HuH-7 (cell line): ENCODE measurements around the gene ZIM2.
"Not testable (repeated sequence)": the region's sequence is repeated elsewhere in the genome, so short reads cannot be mapped to it uniquely, and the experiment has no call there.

Experiments
- DNase-seq: peaks from one replicate; pipeline ENCODE4 v3.0.0; 2011; ENCODE audit warnings: low spot score

The ZIM2 gene

GRCh38 chr19:56840451-56841192 lies at the start of gene ZIM2, which contains the start of gene PEG3:
Gene ZIM2 (minus strand): TSS chr19:56840726. CDS start chr19:56824277, 16,449 bp downstream.
Gene PEG3 (minus strand): TSS chr19:56840726. CDS start chr19:56824655, 16,071 bp downstream.
- DNase-seq: no peak

DNA sequence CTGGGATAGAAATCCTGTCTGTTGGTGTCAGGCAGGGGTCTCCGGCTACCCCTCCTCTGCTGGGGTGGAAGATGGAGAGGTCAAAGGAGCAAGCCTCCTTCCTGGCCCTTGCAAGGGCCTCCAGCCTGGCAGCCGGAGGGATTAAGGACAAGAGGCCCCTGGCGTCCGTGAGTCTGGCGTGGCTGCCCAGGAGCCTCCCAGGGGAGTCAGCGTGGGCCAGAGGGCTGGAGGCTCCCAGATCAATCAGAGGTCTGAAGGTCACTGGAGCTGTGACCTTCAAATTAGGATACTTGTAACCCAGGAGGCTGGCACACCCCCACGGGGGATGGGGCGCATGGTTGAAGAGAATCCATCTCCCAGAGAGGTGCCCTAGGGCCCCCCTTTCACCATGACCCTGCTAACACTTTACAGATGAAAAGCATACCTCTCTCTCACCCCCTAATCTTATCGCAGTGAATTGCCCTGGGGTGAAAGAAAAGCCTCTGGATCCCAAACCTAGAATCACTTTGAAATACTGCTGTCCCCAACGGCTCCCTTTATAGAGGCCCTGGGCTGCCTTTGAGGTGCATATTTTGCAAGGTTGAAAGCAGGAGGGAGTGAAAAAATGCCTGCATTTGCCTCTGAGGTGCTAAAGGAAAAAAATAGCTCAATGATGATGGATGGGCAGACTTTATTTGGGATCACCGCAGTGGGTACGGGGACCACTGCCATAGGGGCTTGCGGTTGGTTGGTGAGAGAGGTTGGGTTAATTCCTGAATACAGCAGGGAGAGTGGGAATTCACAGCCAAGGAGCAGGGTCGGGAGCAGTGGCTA lies 44.9 kb upstream of the ZIM2 start:
- no peak for DNase-seq

DNA sequence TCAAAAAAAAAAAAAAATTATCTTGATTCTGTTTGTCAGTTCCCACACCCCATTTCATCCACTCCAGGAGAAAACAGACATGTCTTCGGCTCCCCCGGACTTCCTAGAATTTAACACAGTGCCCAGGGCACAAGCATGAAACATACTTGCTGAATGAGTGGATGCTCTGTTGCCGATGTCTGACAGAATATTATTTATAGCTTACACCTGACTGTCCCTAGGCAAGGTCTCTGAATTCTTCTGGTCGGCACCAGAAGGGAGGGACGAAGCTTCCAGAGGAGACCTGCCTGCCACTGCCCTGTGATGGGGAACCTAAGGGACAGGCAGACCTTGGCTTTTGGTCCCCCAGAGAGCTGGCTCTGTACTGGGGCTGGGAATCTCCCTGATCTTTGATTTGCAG lies 43.9 kb upstream of the ZIM2 start:
- no peak for DNase-seq

GRCh38 chr19:56880592-56881190 lies 40.2 kb upstream of the ZIM2 start:
- DNase-seq: no peak

DNA sequence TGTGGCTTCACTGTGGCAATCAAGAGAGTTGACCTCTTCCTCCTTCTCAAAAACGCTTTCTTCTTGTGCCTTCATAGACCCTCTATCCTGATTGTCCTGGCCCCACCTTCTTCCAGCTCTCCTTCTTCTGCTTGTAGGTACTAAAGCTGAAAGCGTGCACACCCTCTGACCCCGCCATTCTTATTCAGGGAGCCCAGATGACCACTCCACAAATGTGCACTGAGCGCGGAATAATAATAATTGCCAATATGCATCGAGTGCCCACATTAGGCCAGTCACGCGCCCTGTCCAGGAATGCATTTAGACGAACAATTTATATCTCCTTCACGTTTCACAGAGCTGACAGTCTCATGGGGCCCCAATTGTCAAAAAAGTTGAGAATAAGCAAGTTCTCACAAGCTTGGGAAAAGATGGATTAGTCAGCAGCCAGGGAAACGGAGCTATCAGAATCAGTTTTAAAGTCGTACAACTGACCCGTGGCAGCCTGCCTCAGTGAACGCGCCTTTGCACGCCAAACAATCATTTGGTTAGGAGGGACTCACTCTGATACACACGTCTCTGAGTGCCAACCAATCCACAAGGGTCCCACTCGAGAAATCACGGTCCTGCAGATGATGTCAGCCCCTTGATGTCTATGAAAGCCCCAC lies 36.7 kb upstream of the ZIM2 start:
- DNase-seq: no peak

DNA sequence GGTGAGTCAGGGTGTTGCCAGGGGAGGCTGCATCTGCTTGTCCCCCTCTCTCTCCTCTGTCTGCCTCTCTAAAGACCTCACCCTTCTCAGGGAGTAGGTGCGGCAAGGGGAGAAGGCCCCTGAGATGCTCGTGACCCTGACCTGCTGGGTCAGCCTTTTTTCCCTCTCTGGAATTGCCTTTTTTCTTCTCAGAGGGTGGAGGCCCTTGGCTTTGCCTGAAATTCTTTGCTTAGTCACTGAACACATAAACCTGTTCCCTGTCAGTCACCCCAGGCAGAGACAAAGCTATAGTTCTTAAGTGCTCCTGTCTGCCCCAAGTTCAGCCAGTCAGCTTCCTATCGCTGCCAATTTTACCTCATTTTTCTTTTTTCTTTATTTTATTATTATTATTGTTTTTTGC lies 35.2 kb upstream of the ZIM2 start:
- DNase-seq: no peak

DNA sequence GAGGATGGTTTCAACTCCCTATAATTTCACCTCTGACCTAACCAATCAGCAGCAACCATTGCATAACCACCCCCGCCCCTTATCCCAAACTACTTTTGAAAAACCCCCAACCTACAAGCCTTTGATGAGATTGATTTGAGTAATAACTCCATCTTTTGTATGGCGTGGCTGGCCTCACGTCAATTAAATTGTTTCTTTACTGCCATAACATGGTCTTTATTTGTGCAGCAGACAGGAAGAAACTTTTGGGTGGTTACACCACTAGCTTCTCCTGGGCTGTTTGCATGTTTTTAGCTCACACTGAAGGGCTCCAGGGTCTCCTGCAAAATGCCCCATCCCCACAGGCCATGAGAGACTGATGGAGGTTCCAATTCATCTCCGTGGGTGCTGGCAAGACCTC lies 34.0 kb upstream of the ZIM2 start:
- DNase-seq: no peak

GRCh38 chr19:56873493-56873892 lies 33.0 kb upstream of the ZIM2 start:
- no peak for DNase-seq

DNA sequence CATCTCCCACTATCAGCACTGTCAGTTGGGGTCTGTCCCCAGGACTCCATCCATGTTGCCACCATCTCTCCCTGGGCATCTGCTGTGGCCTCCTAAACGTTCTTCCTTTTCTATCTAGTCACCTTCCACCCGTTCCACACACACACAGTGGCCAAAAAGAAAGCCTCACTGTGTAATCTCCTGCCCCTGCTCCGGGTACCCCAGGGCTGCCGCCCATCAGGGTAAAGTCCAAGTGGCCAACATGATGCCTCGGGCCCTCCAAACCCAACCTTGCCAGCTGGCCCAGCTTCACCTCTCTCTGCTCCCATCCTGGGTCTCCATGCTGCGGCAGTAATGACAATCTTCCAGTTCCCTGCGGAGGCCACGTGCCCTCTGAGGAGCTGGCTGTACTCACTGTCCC lies 29.4 kb upstream of the ZIM2 start:
- no peak for DNase-seq

DNA sequence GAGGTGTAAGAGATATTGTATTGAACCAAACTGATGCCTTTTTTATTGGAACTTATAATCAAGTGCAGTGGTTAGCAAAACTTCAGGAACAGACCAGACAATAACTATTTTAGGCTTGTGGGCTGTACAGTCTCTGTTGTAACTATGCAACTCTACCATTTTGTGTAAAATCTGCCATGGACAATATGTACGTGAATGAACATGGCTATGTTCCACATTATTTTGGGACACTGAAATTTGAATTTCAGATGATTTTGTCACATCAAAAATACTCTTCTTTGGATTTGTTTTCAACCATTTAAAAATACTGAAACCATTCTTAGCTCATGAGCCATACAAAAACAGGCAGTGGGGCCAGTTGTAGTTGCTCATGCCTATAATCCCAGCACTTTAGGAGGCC lies 27.9 kb upstream of the ZIM2 start:
- DNase-seq: no peak

DNA sequence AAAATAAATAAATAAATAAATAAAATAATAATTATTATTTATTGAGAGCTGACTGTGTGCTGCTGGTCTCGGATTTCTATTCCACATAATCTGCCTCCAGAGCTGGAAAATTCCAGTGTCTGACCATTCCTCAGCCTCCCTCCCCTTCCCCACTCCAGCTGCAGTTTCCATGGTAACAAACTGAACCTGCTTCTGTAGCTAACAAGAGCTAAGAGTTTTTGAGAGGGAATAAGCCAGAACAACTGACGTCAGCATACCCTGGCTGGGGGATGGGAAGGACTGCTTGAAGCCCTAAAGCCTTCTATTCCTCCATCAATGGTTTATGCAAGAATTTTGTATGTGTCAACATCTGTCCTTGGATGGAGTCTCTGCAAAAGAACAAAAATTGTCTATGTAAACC lies 26.0 kb upstream of the ZIM2 start:
- no peak for DNase-seq

- no peak for DNase-seq
Measured at GRCh38 chr19:56864443-56865125, 24.1 kb upstream of the ZIM2 start.

GRCh38 chr19:56862741-56863140 lies 22.2 kb upstream of the ZIM2 start:
- no peak for DNase-seq

DNA sequence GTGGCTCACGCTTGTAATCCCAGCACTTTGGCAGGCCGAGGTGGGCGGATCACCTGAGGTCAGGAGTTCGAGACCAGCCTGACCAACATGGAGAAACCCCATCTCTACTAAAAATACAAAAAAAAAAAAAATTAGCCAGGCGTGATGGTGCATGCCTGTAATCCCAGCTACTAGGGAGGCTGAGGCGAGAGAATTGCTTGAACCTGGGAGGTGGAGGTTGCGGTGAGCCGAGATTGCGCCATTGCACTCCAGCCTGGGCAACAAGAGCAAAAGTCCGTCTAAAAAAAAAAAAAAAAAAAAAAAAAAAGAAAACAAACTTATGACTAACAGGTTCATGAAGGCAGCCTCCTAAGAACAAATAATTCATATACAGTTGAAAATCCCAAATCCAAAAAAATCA lies 19.9 kb upstream of the ZIM2 start:
- DNase-seq: not testable (repeated sequence)

DNA sequence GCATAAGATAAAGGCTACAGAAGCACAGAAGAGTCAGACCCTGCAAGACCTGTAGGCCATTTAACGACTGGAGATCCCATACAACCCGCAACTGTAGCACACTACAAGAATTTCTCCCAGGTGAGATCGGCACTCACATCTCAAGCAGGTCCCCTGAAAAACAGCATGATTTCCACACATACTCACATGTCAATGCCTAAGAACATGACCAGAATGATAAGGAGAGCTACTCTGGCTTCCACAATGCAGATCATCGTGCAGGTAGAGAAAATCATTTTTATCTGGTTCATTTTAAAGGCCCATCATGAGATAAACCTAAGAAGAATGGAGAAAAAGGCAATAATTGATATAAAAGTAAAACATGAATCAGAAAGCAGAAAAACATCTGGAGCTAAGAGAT lies 17.5 kb upstream of the ZIM2 start:
- no peak for DNase-seq

- no peak for DNase-seq
Measured at GRCh38 chr19:56856822-56857221, 16.3 kb upstream of the ZIM2 start.

DNA sequence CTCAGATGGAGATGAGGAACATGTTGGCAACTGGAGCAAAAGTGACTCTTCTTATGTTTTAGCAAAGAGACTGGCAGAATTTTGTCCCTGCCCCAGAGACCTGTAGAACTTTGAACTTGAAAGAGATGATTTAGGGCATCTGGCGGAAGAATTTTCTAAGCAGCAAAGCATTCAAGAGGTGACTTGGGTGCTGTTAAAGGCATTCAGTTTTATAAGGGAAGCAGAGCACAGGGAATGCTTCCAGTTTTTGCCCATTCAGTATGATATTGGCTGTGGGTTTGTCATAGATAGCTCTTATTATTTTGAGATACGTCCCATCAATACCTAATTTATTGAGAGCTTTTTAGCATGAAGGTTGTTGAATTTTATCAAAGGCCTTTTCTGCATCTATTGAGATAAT lies 11.8 kb upstream of the ZIM2 start:
- not testable (repeated sequence) for DNase-seq

GRCh38 chr19:56848166-56848565 lies 7.6 kb upstream of the ZIM2 start:
- no peak for DNase-seq

DNA sequence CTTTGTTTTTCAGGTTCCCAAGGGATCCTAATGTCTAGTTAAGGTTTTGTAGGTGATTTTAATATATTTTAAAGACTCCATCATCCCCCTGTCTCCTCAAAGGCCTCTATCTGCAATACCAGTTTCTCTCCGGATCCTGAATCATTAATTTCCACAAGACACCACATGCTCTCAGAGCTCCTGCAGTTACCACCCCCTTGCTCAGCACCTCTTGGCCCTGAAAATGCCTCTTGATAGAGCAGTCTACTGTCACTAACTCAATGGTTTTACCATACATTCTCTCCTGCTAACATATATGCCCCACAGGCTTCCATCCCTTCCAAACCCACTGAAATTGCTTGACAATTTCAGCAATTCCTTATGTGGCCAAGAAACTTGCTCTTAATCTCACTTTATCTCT lies 1.9 kb upstream of the ZIM2 start:
- DNase-seq: no peak

DNA sequence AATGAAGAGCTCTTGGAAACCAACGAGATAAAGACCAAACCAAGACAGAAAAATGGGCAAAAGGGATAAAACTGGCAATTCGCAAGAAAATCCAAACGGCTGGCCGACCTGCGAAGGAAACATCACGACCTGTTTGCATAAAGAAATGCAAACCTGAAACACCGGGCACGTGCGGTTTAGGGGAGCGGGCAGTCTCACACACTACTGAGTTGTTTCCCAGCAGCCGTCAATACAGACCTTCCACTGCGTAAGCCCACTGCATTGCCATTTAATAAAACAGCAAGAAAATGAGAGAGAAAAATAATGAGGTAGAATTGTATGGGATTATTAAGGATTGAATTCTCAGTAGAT lies 642 bp upstream of the ZIM2 start:
- no peak for DNase-seq

- DNase-seq: no peak
Measured at GRCh38 chr19:56839652-56840450, 675 bp downstream of the ZIM2 start.
